Activated CD8-positive, alpha-beta memory T cell treated with anti-CD3 and anti-CD28 coated beads, Interleukin-2, amount 10 ng/mL, durations not matched to agents 7 days and 5 days (primary cell): ENCODE results near the gene CTSO. TPM values are rescaled to one million over a fixed set of nuclear protein-coding genes. Genes with fewer than 3 reads are reported as not detected.

Source experiments
- ATAC-seq: fragments of 150-1000 bp; cut with Tn5 transposase; one replicate; pipeline ENCODE4 v1.10.0; 2021; ENCODE audit warnings: moderate library complexity
- CTCF ChIA-PET: fragments of 350-600 bp; sonication (Branson Sonifier 250); formaldehyde crosslinking; loops from one replicate; lab custom pipeline; 2021; ENCODE audit warnings: antibody characterized with exemption; lab: Charles Lee
- DNase-seq: peaks from one replicate; pipeline ENCODE4 v3.0.0-alpha.2; 2020
- H3K27ac Mint-ChIP-seq: one replicate; pipeline ENCODE4 v1.8.0; 2021; ENCODE audit warnings: mild to moderate bottlenecking, mixed read lengths
- H3K27me3 Mint-ChIP-seq: one replicate; pipeline ENCODE4 v1.8.0; 2021; ENCODE audit warnings: mixed read lengths
- H3K36me3 Mint-ChIP-seq: one replicate; pipeline ENCODE4 v1.8.0; 2021; ENCODE audit warnings: mild to moderate bottlenecking, mixed read lengths
- H3K4me1 Mint-ChIP-seq: one replicate; pipeline ENCODE4 v1.8.0; 2021; ENCODE audit warnings: mixed read lengths
- H3K4me3 Mint-ChIP-seq: one replicate; pipeline ENCODE4 v1.8.0; 2021; ENCODE audit warnings: mild to moderate bottlenecking, moderate library complexity, mixed read lengths
- H3K9me3 Mint-ChIP-seq: one replicate; pipeline ENCODE4 v1.8.0; 2022; ENCODE audit warnings: low read depth, mixed read lengths
- total RNA-seq, 2 experiments: library from RNA; stranded (reverse); gene quantifications; one replicate each; pipeline ENCODE4 v1.2.3, GENCODE V29; 2021

Gene CTSO
- total RNA-seq, 2 experiments from 2014 or later, result 3.0 to 3.4 TPM

- Mint-ChIP-seq H3K9me3 (peaks cover 2% of the 10 kb centered on the region), H3K4me1 (no peaks in the 10 kb centered on the region), H3K36me3 (no peaks in the 10 kb centered on the region), H3K27me3 (no peaks in the 10 kb centered on the region), H3K27ac (no peak overlapping the region), H3K4me3 (no peak overlapping the region)
- CTCF ChIA-PET, result no interaction called here
- ATAC-seq (no peak), DNase-seq (no peak)
These were observed 65.7 kb downstream of the CTSO start for GRCh38 chr4:155887847-155888570.

- Mint-ChIP-seq H3K27ac (no peak overlapping the region), H3K9me3 (peaks cover 2% of the 10 kb centered on the region), H3K4me3 (no peak overlapping the region), H3K4me1 (no peaks in the 10 kb centered on the region), H3K27me3 (no peaks in the 10 kb centered on the region), H3K36me3 (no peaks in the 10 kb centered on the region)
- ATAC-seq, result no peak
- CTCF ChIA-PET, result no interaction called here
- DNase-seq, result no peak
These were observed 66.6 kb downstream of the CTSO start for GRCh38 chr4:155887045-155887444.

DNA sequence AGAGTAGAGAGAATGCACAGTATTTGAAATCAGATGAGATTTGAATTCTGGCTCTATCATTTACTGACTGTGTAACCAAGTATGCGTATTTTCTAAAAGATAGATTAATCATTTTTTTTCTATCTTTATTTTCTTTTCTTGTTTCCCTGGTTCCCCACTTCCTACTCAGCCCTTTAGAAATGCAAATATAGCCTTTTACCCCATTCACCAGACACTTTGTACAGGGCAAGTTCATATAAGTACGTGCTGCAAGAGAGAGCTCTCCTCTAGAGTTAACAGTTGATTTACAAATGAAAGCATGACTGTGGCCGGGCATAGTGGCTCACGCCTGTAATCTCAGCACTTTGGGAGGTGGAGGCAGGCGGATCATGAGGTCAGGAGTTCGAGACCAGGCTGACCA, 68.0 kb downstream of the CTSO start:
- H3K4me1 Mint-ChIP-seq, result no peaks in the 10 kb centered on the region
- no peaks in the 10 kb centered on the region for H3K36me3 Mint-ChIP-seq
- DNase-seq (no peak), ATAC-seq (no peak)
- H3K27ac Mint-ChIP-seq, result no peak overlapping the region
- H3K9me3 Mint-ChIP-seq, result no peaks in the 10 kb centered on the region
- CTCF ChIA-PET, result no interaction called here
- H3K27me3 Mint-ChIP-seq, result no peaks in the 10 kb centered on the region
- no peak overlapping the region for H3K4me3 Mint-ChIP-seq

DNA sequence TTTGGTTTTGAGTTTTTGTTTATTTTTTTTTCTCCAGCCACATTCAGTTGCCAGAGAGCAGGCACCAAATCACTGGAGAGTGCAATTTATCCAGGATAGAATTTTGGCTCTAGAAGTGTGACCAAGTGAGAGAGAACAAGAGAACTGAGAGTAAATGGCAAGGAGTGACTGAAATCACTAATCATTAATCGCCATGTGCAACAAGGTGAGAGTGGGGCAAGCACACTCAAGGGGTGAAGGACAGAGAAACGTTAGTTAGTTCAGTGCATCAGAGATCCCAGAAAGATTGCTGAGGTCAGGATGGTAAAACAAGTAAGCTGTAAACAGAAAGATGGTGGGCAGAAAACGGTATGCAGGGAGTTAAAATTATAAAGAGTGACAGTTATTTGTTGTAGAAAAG, 69.8 kb downstream of the CTSO start:
- Mint-ChIP-seq H3K36me3 (no peaks in the 10 kb centered on the region), H3K27me3 (no peaks in the 10 kb centered on the region), H3K9me3 (no peaks in the 10 kb centered on the region), H3K4me3 (no peak overlapping the region), H3K4me1 (no peaks in the 10 kb centered on the region), H3K27ac (no peak overlapping the region)
- CTCF ChIA-PET, result no interaction called here
- ATAC-seq (no peak), DNase-seq (no peak)

- DNase-seq, result no peak
- Mint-ChIP-seq H3K36me3 (no peaks in the 10 kb centered on the region), H3K27ac (no peak overlapping the region), H3K4me1 (no peaks in the 10 kb centered on the region), H3K9me3 (no peaks in the 10 kb centered on the region), H3K4me3 (no peak overlapping the region), H3K27me3 (no peaks in the 10 kb centered on the region)
- CTCF ChIA-PET, result no interaction called here
- ATAC-seq, result no peak
These were observed 72.1 kb downstream of the CTSO start for GRCh38 chr4:155881555-155881954.

DNA sequence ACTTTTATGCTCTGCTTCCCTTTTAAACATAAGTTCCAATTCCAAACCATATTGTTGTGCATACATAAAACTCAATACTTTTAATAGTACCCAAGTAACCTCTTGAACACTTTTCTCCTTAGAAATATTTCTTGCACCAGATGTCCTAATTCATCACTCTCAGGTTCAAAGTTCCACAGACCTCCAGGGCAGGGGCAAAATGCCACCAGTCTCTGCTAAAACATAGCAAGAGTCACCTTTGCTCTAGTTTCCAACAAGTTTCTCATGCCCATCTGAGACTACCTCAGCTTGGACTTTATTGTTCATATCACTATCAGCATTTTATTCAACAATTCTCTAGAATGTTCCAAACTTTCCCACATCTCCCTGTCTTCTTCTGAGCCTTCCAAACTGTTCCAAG, 73.9 kb downstream of the CTSO start:
- Mint-ChIP-seq H3K9me3 (no peaks in the 10 kb centered on the region), H3K4me3 (no peak overlapping the region), H3K27me3 (no peaks in the 10 kb centered on the region), H3K27ac (no peak overlapping the region), H3K36me3 (no peaks in the 10 kb centered on the region), H3K4me1 (no peaks in the 10 kb centered on the region)
- ATAC-seq (no peak), DNase-seq (no peak)
- CTCF ChIA-PET, result no interaction called here

DNA sequence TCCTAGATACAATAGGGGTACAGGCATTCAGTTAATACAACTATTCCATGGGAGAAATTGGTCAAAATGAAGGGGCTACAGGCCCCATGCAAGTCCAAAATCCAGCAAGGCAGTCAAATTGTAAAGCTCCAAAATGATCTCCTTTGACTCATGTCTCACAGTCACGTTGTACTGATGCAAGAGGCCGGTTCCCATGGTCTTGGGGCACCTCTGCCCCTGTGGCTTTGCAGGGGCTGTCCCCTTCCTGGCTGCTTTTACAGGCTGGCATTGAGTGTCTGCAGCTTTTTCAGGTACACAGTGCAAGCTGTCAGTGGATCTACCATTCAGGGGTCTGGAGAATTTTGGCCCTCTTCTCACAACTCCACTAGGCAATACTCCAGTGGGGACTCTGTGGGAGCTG, 75.1 kb downstream of the CTSO start:
- Mint-ChIP-seq H3K9me3 (no peaks in the 10 kb centered on the region), H3K27me3 (no peaks in the 10 kb centered on the region), H3K4me1 (no peaks in the 10 kb centered on the region), H3K27ac (no peak overlapping the region), H3K4me3 (no peak overlapping the region), H3K36me3 (no peaks in the 10 kb centered on the region)
- no peak for DNase-seq
- ATAC-seq, result no peak
- CTCF ChIA-PET, result no interaction called here

DNA sequence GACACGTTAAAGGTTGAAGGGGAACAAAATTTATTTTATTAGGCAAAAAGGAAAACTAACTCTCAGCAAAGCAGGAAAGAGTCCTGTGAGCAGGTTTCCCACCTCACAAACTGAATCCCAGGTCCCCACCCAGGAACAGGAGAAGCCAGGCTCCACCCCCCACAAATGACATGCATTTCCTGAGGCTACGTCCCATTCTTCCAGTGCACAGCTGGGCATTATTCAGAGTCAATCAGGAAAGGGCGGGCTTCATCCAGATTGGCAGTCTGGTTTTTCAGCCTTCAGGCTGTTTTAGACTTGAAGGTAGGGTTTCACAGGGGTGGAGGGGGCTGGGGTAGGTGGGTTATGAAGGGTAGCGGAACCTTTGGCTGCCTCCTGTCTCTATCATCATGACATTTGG, 75.7 kb downstream of the CTSO start:
- ATAC-seq (no peak), DNase-seq (no peak)
- H3K27me3 Mint-ChIP-seq, result no peaks in the 10 kb centered on the region
- H3K9me3 Mint-ChIP-seq, result no peaks in the 10 kb centered on the region
- H3K4me3 Mint-ChIP-seq, result no peak overlapping the region
- H3K4me1 Mint-ChIP-seq, result no peaks in the 10 kb centered on the region
- no peaks in the 10 kb centered on the region for H3K36me3 Mint-ChIP-seq
- CTCF ChIA-PET, result no interaction called here
- no peak overlapping the region for H3K27ac Mint-ChIP-seq

GRCh38 chr4:155875878-155876277, 77.8 kb downstream of the CTSO start:
- H3K36me3 Mint-ChIP-seq, result no peaks in the 10 kb centered on the region
- no peak overlapping the region for H3K27ac Mint-ChIP-seq
- no peaks in the 10 kb centered on the region for H3K4me1 Mint-ChIP-seq
- no peak overlapping the region for H3K4me3 Mint-ChIP-seq
- ATAC-seq, result no peak
- H3K27me3 Mint-ChIP-seq, result no peaks in the 10 kb centered on the region
- no peak for DNase-seq
- CTCF ChIA-PET, result no interaction called here
- no peaks in the 10 kb centered on the region for H3K9me3 Mint-ChIP-seq

Other genes with a start within 250 kb of the CTSO start
- gene GUCY1B1, start 194.8 kb downstream of the CTSO start, total RNA-seq, result 1 to 10 TPM in 1 of 2 experiments, under 1 TPM in 1; 0.09 to 1.5 TPM
- gene ASIC5, start 87.6 kb downstream of the CTSO start, total RNA-seq, result not detected
- gene TDO2, start 50.2 kb downstream of the CTSO start, total RNA-seq, result not detected